Panc1 (cell line): ENCODE results near the gene TSC22D4. TPM values are rescaled to one million over a fixed set of nuclear protein-coding genes. Genes with fewer than 3 reads are reported as not detected.
A peak's percentile ranks its signal among the peaks of the same experiment; 100 is the strongest.

Experiments
- ATAC-seq: fragments of 200-7000 bp; cut with Tn5 transposase; 2 replicates; pipeline ENCODE4 v1.9.1; 2020; ENCODE audit warnings: mild to moderate bottlenecking, moderate library complexity
- BruUV-seq: library from RNA; stranded (reverse); fragments of 400-500 nt; replicated peaks from 2 replicates; lab custom pipeline; 2021; lab: Mats Ljungman, UMichigan
- CTCF ChIA-PET: fragments of 300-600 bp; sonication (Branson Sonifier 250); formaldehyde crosslinking; loops from one replicate; lab custom pipeline; 2022; ENCODE audit warnings: antibody characterized with exemption; lab: Charles Lee
- POLR2A ChIA-PET: fragments of 300-600 bp; sonication (Branson Sonifier 250); formaldehyde crosslinking; loops from one replicate; lab custom pipeline; 2022; ENCODE audit warnings: antibody characterized with exemption; lab: Charles Lee
- DNase-seq: peaks from one replicate; pipeline ENCODE4 v3.0.0-alpha.2; 2010; ENCODE audit warnings: low read depth, low spot score
- H3K27ac ChIP-seq: 2 replicates; pipeline ENCODE4 v1.5.1; 2011; ENCODE audit warnings: mild to moderate bottlenecking, low read length, inconsistent platforms
- H3K27me3 ChIP-seq: fragments of 200-500 bp; sonication (Bioruptor generic); 2 replicates; pipeline ENCODE4 v1.6.0; 2014; ENCODE audit warnings: low read length, inconsistent platforms; ENCODE audit not compliant: control insufficient read depth, insufficient read depth
- H3K36me3 ChIP-seq: fragments of 200-500 bp; sonication (Bioruptor generic); 2 replicates; pipeline ENCODE4 v1.5.1; 2014; ENCODE audit warnings: inconsistent platforms, mild to moderate bottlenecking, low read length, moderate library complexity; ENCODE audit not compliant: control insufficient read depth, insufficient read depth
- H3K4me1 ChIP-seq: 2 replicates; pipeline ENCODE4 v1.5.1; 2011; ENCODE audit warnings: inconsistent platforms, mild to moderate bottlenecking, low read length, moderate library complexity; ENCODE audit not compliant: control insufficient read depth, insufficient read depth
- H3K4me3 ChIP-seq, 2 experiments: 2 replicates each; pipeline ENCODE4 v1.5.1; 2011 to 2012; ENCODE audit warnings: low read depth in 2 of 2, low read length in 2 of 2, mild to moderate bottlenecking in 2 of 2, inconsistent platforms in 1 of 2, moderate library complexity in 1 of 2
- H3K9me3 ChIP-seq: fragments of 200-500 bp; sonication (Bioruptor generic); 2 replicates; pipeline ENCODE4 v1.5.1; 2014; ENCODE audit warnings: low read depth, mild to moderate bottlenecking, inconsistent platforms, low read length, moderate library complexity; ENCODE audit not compliant: control insufficient read depth, insufficient read depth
- CTCF ChIP-seq: fragments of 450-650 bp; IDR thresholded peaks from 2 replicates; pipeline ENCODE4 v1.5.1; 2017; ENCODE audit warnings: mild to moderate bottlenecking
- POLR2AphosphoS5 ChIP-seq: IDR thresholded peaks from 2 replicates; pipeline ENCODE4 v1.6.1; 2012; ENCODE audit warnings: mild to moderate bottlenecking, low read depth, low read length, moderate library complexity
- REST ChIP-seq, 2 experiments: IDR thresholded peaks; 2 replicates each; pipeline ENCODE4 v1.6.1; 2011 to 2012; ENCODE audit warnings: low read depth in 2 of 2, control low read depth in 1 of 2, low read length in 1 of 2, mild to moderate bottlenecking in 1 of 2, moderate library complexity in 1 of 2; ENCODE audit not compliant: insufficient read depth in 1 of 2
- SIN3A ChIP-seq: IDR thresholded peaks from 2 replicates; pipeline ENCODE4 v1.6.1; 2012; ENCODE audit warnings: low read depth, mild to moderate bottlenecking, low read length, moderate library complexity, borderline replicate concordance; ENCODE audit not compliant: insufficient read depth
- TCF7L2 ChIP-seq: IDR thresholded peaks from 2 replicates; pipeline ENCODE4 v1.6.1; 2011; ENCODE audit warnings: mild to moderate bottlenecking, low read depth, low read length, inconsistent platforms
- in situ Hi-C: cut with HindIII; loops from 2 replicates; pipeline ENCODE4 v1.10.0; 2016; ENCODE audit warnings: low sequenced_read_pairs, low pct_unique_long_range_greater_than_20kb
- intact Hi-C: fragments of 100-400 bp; cut with micrococcal nuclease; formaldehyde crosslinking; loops from one replicate; pipeline ENCODE4 v1.10.0; 2022; ENCODE audit not compliant: unreplicated experiment
- total RNA-seq: library from RNA; stranded (reverse); gene quantifications from one replicate; pipeline ENCODE4 v1.2.1, GENCODE V29; 2021; ENCODE audit not compliant: unreplicated experiment

TSC22D4 gene
- total RNA-seq, 1 experiment from 2014 or later = 82.6 TPM

GRCh38 chr7:100430493-100431285, 48.3 kb downstream of the TSC22D4 start:
- POLR2A ChIA-PET = interaction anchor here (0.5 kb wide), 1 partner anchor 1293 kb away, joined by 3 read pairs; no protein-coding TSS in a partner anchor

More at GRCh38 chr7:100430493-100431285, 48.3 kb downstream of the TSC22D4 start:
- ATAC-seq (no peak), DNase-seq (no peak)
- TF ChIP-seq SIN3A (no peak), CTCF (no peak), POLR2AphosphoS5 (no peak), TCF7L2 (no peak), REST (IDR thresholded peaks at IDR 0.05; ENCODE audit: insufficient read depth in 1 of 2, low read depth in 2 of 2, low read length in 1 of 2) (no peak)
- CTCF ChIA-PET = no interaction called here
- BruUV-seq = no TSS peak
- Histone ChIP-seq H3K36me3 (no peaks in the 10 kb centered on the region; the same call in 1 of the 2 replicates), H3K4me1 (peaks cover 44% of the 10 kb centered on the region), H3K27me3 (no peaks in the 10 kb centered on the region), H3K9me3 (no peaks in the 10 kb centered on the region), H3K27ac (peak overlapping the region; percentile 98), H3K4me3 (peak overlapping the region; percentile 66 to 92)
- intact Hi-C loops (no loop called here), in situ Hi-C loops (no loop called here)
